A673 (cell line): ENCODE results near the gene FOXN4.

Experiments used
- CTCF ChIP-seq: fragments of 300-800, 200-600 bp; sonication (generic); conservative IDR thresholded peaks from 2 replicates; pipeline ENCODE4 v1.5.1; 2017; ENCODE audit warnings: low read depth, mild to moderate bottlenecking, antibody characterized with exemption, low read length, moderate library complexity, mixed read lengths
- EZH2 ChIP-seq: fragments of 200-600 bp; sonication (generic); IDR thresholded peaks from 2 replicates; pipeline ENCODE4 v1.6.1; 2017; ENCODE audit warnings: borderline replicate concordance, low read depth, mild to moderate bottlenecking, mixed read lengths, antibody characterized with exemption, low read length; ENCODE audit not compliant: poor library complexity, severe bottlenecking

DNA sequence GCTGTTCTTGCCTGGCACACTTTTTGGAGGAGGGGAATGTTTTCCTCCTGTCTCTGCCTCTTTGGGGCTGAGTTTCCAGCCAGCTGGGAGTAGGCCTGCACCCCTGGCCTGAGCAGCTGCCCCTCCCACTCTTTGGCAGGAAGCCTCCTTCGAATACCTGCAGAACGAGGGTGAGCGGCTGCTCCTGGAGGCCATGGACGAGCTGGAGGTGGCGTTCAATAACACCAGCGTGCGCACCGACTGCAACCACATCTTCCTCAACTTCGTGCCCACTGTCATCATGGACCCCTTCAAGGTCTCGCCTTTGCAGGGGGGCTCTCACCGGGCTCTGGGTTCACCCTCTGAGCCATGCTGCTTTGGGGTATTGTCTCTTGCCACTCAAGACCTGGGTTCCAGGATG, 69.4 kb downstream of the FOXN4 start:
- TF ChIP-seq CTCF (no peak), EZH2 (no peak)
